Pancreas (tissue), 10 donors: ENCODE measurements around the gene BLOC1S1. TPM values are rescaled to one million over a fixed set of nuclear protein-coding genes. Genes with fewer than 3 reads are reported as not detected.

ENCODE experiments used
- ATAC-seq, 4 donors: fragments of 200-7000 bp; cut with Tn5 transposase; one replicate each; pipeline versions ENCODE4 v1.8.0 to v1.9.1; 2020; ENCODE audit warnings: mild to moderate bottlenecking in 4 of 4, moderate library complexity in 4 of 4
- DNase-seq, 6 donors: peaks; one replicate each; pipeline ENCODE4 v3.0.0-alpha.2; 2020
- FAIRE-seq: peaks from 2 replicates; lab custom pipeline; 2012; peaks lifted over from hg19 to GRCh38; lab: Jason Lieb, UNC
- H3K27ac ChIP-seq, 4 donors: fragments of 200-600 bp; sonication (generic); 1 replicate in 3 of 4; 2 replicates in 1 of 4; pipeline versions ENCODE4 v1.5.0 to v1.8.0; 2020
- H3K27me3 ChIP-seq, 4 donors: fragments of 200-600 bp; one replicate each; pipeline ENCODE4 v1.8.0; 2021
- H3K36me3 ChIP-seq, 3 donors: fragments of 200-600 bp; sonication (generic) in 1 of 3; one replicate each; pipeline versions ENCODE4 v1.5.0 to v1.8.0; 2020 to 2021
- H3K4me1 ChIP-seq, 3 donors: fragments of 200-600 bp; one replicate each; pipeline ENCODE4 v1.8.0; 2021
- H3K4me3 ChIP-seq, 4 donors: fragments of 200-600 bp; sonication (generic) in 2 of 4; one replicate each; pipeline versions ENCODE4 v1.5.0 to v1.8.0; 2020 to 2021
- H3K9me3 ChIP-seq, 4 donors: fragments of 200-600 bp; one replicate each; pipeline ENCODE4 v1.8.0; 2021
- WGBS, 2 donors: extraction: QIAGEN DNeasy Blood & Tissue Kit; methylation state at CpG; one replicate each; pipeline ENCODE4 v1.1.7; 2013; 5-methylcytosine and 5-hydroxymethylcytosine counted together
- intact Hi-C, 3 donors: fragments of 100-400 bp; cut with DNase I; formaldehyde crosslinking; loops; one replicate each; pipeline versions ENCODE4 v1.11.1 to v1.14.2; 2022
- polyA plus RNA-seq, 2 donors: library from polyadenylated mRNA; stranded (reverse); fragments of 200-250 nt; gene quantifications; one replicate each; pipeline ENCODE4 v1.2.3, GENCODE V29; 2013
- total RNA-seq, 6 donors: library from RNA; stranded (reverse); fragmentation: NEBNext Ultra II Directional in 4 of 6; extraction: Animal tissue kit (Norgen Biotek cat#: 25700) in 4 of 6; gene quantifications; one replicate each; pipeline versions ENCODE4 v1.2.1 to v1.2.4, GENCODE V29; 2021 to 2023
- TF ChIP-seq, protein P1 (sequence below), 4 donors: fragments of 200-600 bp; sonication (generic) in 3 of 4; IDR thresholded peaks; one replicate each; pipeline versions ENCODE4 v1.5.0 to v1.8.0; 2021; ENCODE audit warnings: antibody characterized with exemption in 4 of 4
- donor health status: healthy with polysubstance abuse.
- donor health status: DM: no; HTN: no; CAD: no; lungs with moderate emphysema.
- donor health status: DM: no; HTN: no; CAD: no.
- donor health status: control.
- donor health status: control.
- donor health status: Bipolar disorder and iron deficiency.
- donor health status: DM: yes; HTN: yes; CAD: no.
- donor health status: DM: no; HTN: no; CAD: no.
- donor health status: DM: no; HTN: no; CAD: no.
- donor health status: DM: yes; HTN: yes; CAD: no.

The BLOC1S1 gene
- total and polyA plus RNA-seq, 8 donors, result 32.5 to 155 (median 47.7) TPM

GRCh38 chr12:55699471-55700055 is 16.3 kb upstream of the BLOC1S1 start:
- FAIRE-seq (no peak), ATAC-seq (no peak), DNase-seq (peak in 1 of 6 donors; percentile 23)
- Histone ChIP-seq H3K4me1 (no peaks in the 10 kb centered on the region), H3K36me3 (no peaks in the 10 kb centered on the region), H3K4me3 (no peak overlapping the region), H3K9me3 (no peaks in the 10 kb centered on the region), H3K27ac (no peak overlapping the region), H3K27me3 (no peaks in the 10 kb centered on the region)
- intact Hi-C loops, result no loop called here
- TF ChIP-seq, protein P1, sequence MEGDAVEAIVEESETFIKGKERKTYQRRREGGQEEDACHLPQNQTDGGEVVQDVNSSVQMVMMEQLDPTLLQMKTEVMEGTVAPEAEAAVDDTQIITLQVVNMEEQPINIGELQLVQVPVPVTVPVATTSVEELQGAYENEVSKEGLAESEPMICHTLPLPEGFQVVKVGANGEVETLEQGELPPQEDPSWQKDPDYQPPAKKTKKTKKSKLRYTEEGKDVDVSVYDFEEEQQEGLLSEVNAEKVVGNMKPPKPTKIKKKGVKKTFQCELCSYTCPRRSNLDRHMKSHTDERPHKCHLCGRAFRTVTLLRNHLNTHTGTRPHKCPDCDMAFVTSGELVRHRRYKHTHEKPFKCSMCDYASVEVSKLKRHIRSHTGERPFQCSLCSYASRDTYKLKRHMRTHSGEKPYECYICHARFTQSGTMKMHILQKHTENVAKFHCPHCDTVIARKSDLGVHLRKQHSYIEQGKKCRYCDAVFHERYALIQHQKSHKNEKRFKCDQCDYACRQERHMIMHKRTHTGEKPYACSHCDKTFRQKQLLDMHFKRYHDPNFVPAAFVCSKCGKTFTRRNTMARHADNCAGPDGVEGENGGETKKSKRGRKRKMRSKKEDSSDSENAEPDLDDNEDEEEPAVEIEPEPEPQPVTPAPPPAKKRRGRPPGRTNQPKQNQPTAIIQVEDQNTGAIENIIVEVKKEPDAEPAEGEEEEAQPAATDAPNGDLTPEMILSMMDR (IDR thresholded peaks at IDR 0.05), result no peak
- 58 to 62% methylated on average over 5 of the region's 5 CpGs for WGBS, 2 donors

GRCh38 chr12:55700255-55701018 is 15.4 kb upstream of the BLOC1S1 start:
- Histone ChIP-seq H3K4me3 (no peak overlapping the region), H3K27me3 (no peaks in the 10 kb centered on the region), H3K9me3 (no peaks in the 10 kb centered on the region), H3K36me3 (no peaks in the 10 kb centered on the region), H3K27ac (no peak overlapping the region), H3K4me1 (no peaks in the 10 kb centered on the region)
- WGBS, 2 donors, result 77 to 82% methylated on average over 21 of the region's 21 CpGs
- no peak for FAIRE-seq
- DNase-seq, result peak in 1 of 6 donors; percentile 50
- TF ChIP-seq, protein P1 (IDR thresholded peaks at IDR 0.05), result no peak
- no peak for ATAC-seq
- intact Hi-C loops, result no loop called here

- Histone ChIP-seq H3K36me3 (no peaks in the 10 kb centered on the region), H3K27ac (no peak overlapping the region), H3K4me3 (no peak overlapping the region), H3K4me1 (peaks cover 0 to 4% (median 0%) of the 10 kb centered on the region in 3 donors), H3K9me3 (no peaks in the 10 kb centered on the region), H3K27me3 (no peaks in the 10 kb centered on the region)
- intact Hi-C loops, result no loop called here
- 87 to 89% methylated on average over 8 of the region's 8 CpGs for WGBS, 2 donors
- DNase-seq, result no peak
- ATAC-seq, result no peak
- TF ChIP-seq, protein P1 (IDR thresholded peaks at IDR 0.05), result no peak
- FAIRE-seq, result no peak
These were observed 13.0 kb upstream of the BLOC1S1 start for GRCh38 chr12:55702861-55703260.

DNA sequence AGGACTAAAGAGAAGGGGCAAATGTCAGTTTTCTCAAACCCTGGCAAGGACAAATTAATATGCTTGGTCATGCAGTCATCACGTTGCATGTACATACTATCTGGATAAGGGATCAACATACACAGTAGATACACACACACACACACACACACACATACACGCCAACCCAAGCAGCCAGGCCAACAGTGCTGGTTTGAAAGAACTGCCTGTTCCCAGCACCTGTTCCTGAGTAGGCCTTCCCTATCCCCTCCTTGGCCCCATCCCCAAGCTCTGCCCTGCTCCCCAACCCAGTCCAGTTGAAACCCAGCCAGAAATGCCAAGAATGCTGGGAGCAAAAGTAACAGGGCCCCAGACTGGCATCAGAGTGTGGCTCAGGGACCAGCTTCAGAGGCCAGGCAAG is 12.6 kb upstream of the BLOC1S1 start:
- TF ChIP-seq, protein P1 (IDR thresholded peaks at IDR 0.05), result no peak
- no peak for DNase-seq
- WGBS, 2 donors, result 72 to 77% methylated on average over 2 of the region's 2 CpGs
- ATAC-seq, result no peak
- FAIRE-seq, result no peak
- intact Hi-C loops, result no loop called here
- no peaks in the 10 kb centered on the region for H3K36me3 ChIP-seq
- no peak overlapping the region for H3K27ac ChIP-seq
- no peak overlapping the region for H3K4me3 ChIP-seq
- no peaks in the 10 kb centered on the region for H3K9me3 ChIP-seq
- H3K27me3 ChIP-seq, result no peaks in the 10 kb centered on the region
- H3K4me1 ChIP-seq, result peaks cover 0 to 4% (median 0%) of the 10 kb centered on the region in 3 donors
